Kidney (tissue), 14 donors: ENCODE results near the gene DMXL1. TPM values are rescaled to one million over a fixed set of nuclear protein-coding genes. Genes with fewer than 3 reads are reported as not detected.

Experiments used
- DNase-seq, 5 donors: peaks; one replicate each; pipeline ENCODE4 v3.0.0-alpha.2; 2013 to 2020
- FAIRE-seq: peaks from 2 replicates; lab custom pipeline; 2012; peaks lifted over from hg19 to GRCh38; lab: Jason Lieb, UNC
- H3K27ac ChIP-seq, 2 donors: one replicate each; pipeline ENCODE4 v1.7.0; 2013; ENCODE audit warnings: low read depth in 2 of 2, low read length in 2 of 2, inconsistent platforms in 1 of 2
- H3K27me3 ChIP-seq: one replicate; pipeline ENCODE4 v1.7.1; 2013; ENCODE audit warnings: low read length, inconsistent platforms; ENCODE audit not compliant: control insufficient read depth, insufficient read depth
- H3K36me3 ChIP-seq, 3 donors: one replicate each; pipeline versions ENCODE4 v1.7.0 to v1.7.1; 2013; ENCODE audit warnings: low read length in 3 of 3, control low read depth in 1 of 3, inconsistent platforms in 1 of 3; ENCODE audit not compliant: insufficient read depth in 3 of 3, control insufficient read depth in 2 of 3
- H3K4me1 ChIP-seq, 3 donors: one replicate each; pipeline versions ENCODE4 v1.7.0 to v1.7.1; 2013; ENCODE audit warnings: low read length in 3 of 3, inconsistent platforms in 1 of 3, low read depth in 1 of 3; ENCODE audit not compliant: control insufficient read depth in 2 of 3, insufficient read depth in 2 of 3
- H3K4me3 ChIP-seq, 3 donors: one replicate each; pipeline versions ENCODE4 v1.7.0 to v1.8.1; 2013; ENCODE audit warnings: low read length in 3 of 3, control low read depth in 1 of 3, inconsistent platforms in 1 of 3
- H3K9ac ChIP-seq, 3 donors: one replicate each; pipeline versions ENCODE4 v1.7.0 to v1.7.1; 2013; ENCODE audit warnings: low read length in 3 of 3, control low read depth in 1 of 3, inconsistent platforms in 1 of 3
- H3K9me3 ChIP-seq, 3 donors: one replicate each; pipeline versions ENCODE4 v1.7.0 to v1.7.1; 2013; ENCODE audit warnings: low read length in 3 of 3, control low read depth in 1 of 3, inconsistent platforms in 1 of 3; ENCODE audit not compliant: control insufficient read depth in 2 of 3, insufficient read depth in 1 of 3
- CTCF ChIP-seq: IDR thresholded peaks from 3 replicates; pipeline ENCODE4 v1.5.1; 2012; ENCODE audit warnings: mild to moderate bottlenecking, moderate library complexity, borderline replicate concordance; ENCODE audit not compliant: insufficient read depth; ENCODE audit errors: extremely low read depth
- intact Hi-C: fragments of 100-400 bp; cut with DNase I; formaldehyde crosslinking; loops from one replicate; pipeline ENCODE4 v1.11.1; 2022
- polyA plus RNA-seq: library from polyadenylated mRNA; stranded (reverse); fragments of 350-450 nt; fragmentation: Illumina TruSeq; extraction: RNeasy Lipid Tissue Mini Kit (QIAGEN cat#74804); gene quantifications from one replicate; pipeline ENCODE4 v1.2.3, GENCODE V29; 2014; ENCODE audit warnings: low read depth, low replicate concordance; ENCODE audit not compliant: insufficient read depth
- total RNA-seq: library from RNA; stranded (reverse); fragmentation: NEBNext Ultra II Directional; extraction: Animal tissue kit (Norgen Biotek cat#: 25700); gene quantifications from one replicate; pipeline ENCODE4 v1.2.1, GENCODE V29; 2021
- donor health status: control.
- donor health status: control.
- donor health status: control.
- donor health status: control.
- donor health status: control.
- donor health status: DM: yes; HTN: yes; CAD: no.
- donor health status: Normal renal cell carcinoma (clear cell type).

DMXL1 gene
- total and polyA plus RNA-seq, 2 donors from 2014 or later: 17.1 to 57.7 TPM

- H3K27me3 ChIP-seq: no peaks in the 10 kb centered on the region
- no peak for TF ChIP-seq CTCF
- H3K4me1 ChIP-seq: no peaks in the 10 kb centered on the region
- H3K36me3 ChIP-seq: no peaks in the 10 kb centered on the region
- intact Hi-C loops: no loop called here
- no peak overlapping the region for H3K9ac ChIP-seq
- H3K27ac ChIP-seq: no peak overlapping the region
- H3K9me3 ChIP-seq: no peaks in the 10 kb centered on the region
- no peak overlapping the region for H3K4me3 ChIP-seq
- FAIRE-seq (no peak), DNase-seq (no peak)
Observed at GRCh38 chr5:119031011-119031886, 39.6 kb upstream of the DMXL1 start.

- no peak for TF ChIP-seq CTCF
- no peaks in the 10 kb centered on the region for H3K4me1 ChIP-seq
- no peaks in the 10 kb centered on the region for H3K36me3 ChIP-seq
- DNase-seq: no peak
- FAIRE-seq: no peak
- intact Hi-C loops: no loop called here
- H3K4me3 ChIP-seq: no peak overlapping the region
- H3K9me3 ChIP-seq: no peaks in the 10 kb centered on the region
- H3K27me3 ChIP-seq: no peaks in the 10 kb centered on the region
- H3K27ac ChIP-seq: no peak overlapping the region
- H3K9ac ChIP-seq: no peak overlapping the region
Observed at GRCh38 chr5:119031905-119032304, 39.0 kb upstream of the DMXL1 start.

GRCh38 chr5:119032656-119033055 is 38.2 kb upstream of the DMXL1 start:
- FAIRE-seq: no peak
- Histone ChIP-seq H3K9me3 (no peaks in the 10 kb centered on the region), H3K4me1 (no peaks in the 10 kb centered on the region), H3K27ac (no peak overlapping the region), H3K36me3 (no peaks in the 10 kb centered on the region), H3K9ac (no peak overlapping the region), H3K4me3 (no peak overlapping the region), H3K27me3 (no peaks in the 10 kb centered on the region)
- TF ChIP-seq CTCF: no peak
- intact Hi-C loops: no loop called here
- no peak for DNase-seq

- Histone ChIP-seq H3K9ac (no peak overlapping the region), H3K4me1 (no peaks in the 10 kb centered on the region), H3K4me3 (no peak overlapping the region), H3K36me3 (no peaks in the 10 kb centered on the region), H3K27me3 (no peaks in the 10 kb centered on the region), H3K27ac (no peak overlapping the region), H3K9me3 (no peaks in the 10 kb centered on the region)
- intact Hi-C loops: no loop called here
- DNase-seq (no peak), FAIRE-seq (no peak)
- no peak for TF ChIP-seq CTCF
Observed at GRCh38 chr5:119033135-119033534, 37.8 kb upstream of the DMXL1 start.
